NCI-H82 (cell line): ENCODE data around the gene MT1F.
"Not testable (repeated sequence)": the region's sequence is repeated elsewhere in the genome, so short reads cannot be mapped to it uniquely, and the experiment has no call there.

Experiments
- DNase-seq: peaks from one replicate; lab custom pipeline; 2025; lab: John Stamatoyannopoulos, UW

The MT1F gene

GRCh38 chr16:56672761-56673536 is 15.2 kb downstream of the MT1F start:
- DNase-seq: no peak

GRCh38 chr16:56673921-56674320 is 16.2 kb downstream of the MT1F start:
- peak; percentile 44 for DNase-seq

- not testable (repeated sequence) for DNase-seq
These were observed 16.8 kb downstream of the MT1F start for GRCh38 chr16:56674570-56674969.

GRCh38 chr16:56675685-56676210 is 18.0 kb downstream of the MT1F start:
- DNase-seq: no peak

- no peak for DNase-seq
These were observed 19.7 kb downstream of the MT1F start for GRCh38 chr16:56677474-56677873.

GRCh38 chr16:56679078-56679730 is 21.4 kb downstream of the MT1F start:
- peak; percentile 92 for DNase-seq

GRCh38 chr16:56679818-56680217 is 22.1 kb downstream of the MT1F start:
- no peak for DNase-seq

- peak; percentile 78 for DNase-seq
These were observed 24.4 kb downstream of the MT1F start, which contains the start of gene MT1X for GRCh38 chr16:56681939-56682702. Gene MT1X (plus strand): TSS chr16:56682470. CDS start chr16:56682541, 71 bp downstream.

GRCh38 chr16:56682703-56683397 is 25.1 kb downstream of the MT1F start:
- peak; percentile 4 for DNase-seq

- DNase-seq: no peak
These were observed 25.8 kb downstream of the MT1F start for GRCh38 chr16:56683424-56684172.

GRCh38 chr16:56684256-56684925 is 26.6 kb downstream of the MT1F start:
- DNase-seq: no peak

- no peak for DNase-seq
These were observed 27.3 kb downstream of the MT1F start for GRCh38 chr16:56684926-56685590.

- no peak for DNase-seq
These were observed 29.0 kb downstream of the MT1F start for GRCh38 chr16:56686758-56687157.

- peak; percentile 9 for DNase-seq
These were observed 31.0 kb downstream of the MT1F start for GRCh38 chr16:56688762-56689161.

- no peak for DNase-seq
These were observed 31.4 kb downstream of the MT1F start for GRCh38 chr16:56689171-56689570.

- DNase-seq: no peak
These were observed 32.8 kb downstream of the MT1F start for GRCh38 chr16:56690420-56691122.

GRCh38 chr16:56691885-56692284 is 34.1 kb downstream of the MT1F start:
- DNase-seq: no peak

- DNase-seq: no peak
These were observed 37.5 kb downstream of the MT1F start for GRCh38 chr16:56695246-56695645.

GRCh38 chr16:56697456-56698155 is 39.8 kb downstream of the MT1F start:
- DNase-seq: no peak
